Endometrial microvascular endothelial cells (primary cell): ENCODE measurements around the gene C1orf21. TPM values are rescaled to one million over a fixed set of nuclear protein-coding genes. Genes with fewer than 3 reads are reported as not detected.

Experiments used
- in situ Hi-C: cut with HindIII; loops from 2 replicates; pipeline ENCODE4 v1.10.0; 2017; ENCODE audit warnings: low sequenced_read_pairs, low pct_unique_long_range_greater_than_20kb; ENCODE audit errors: inconsistent ontology term
- total RNA-seq: library from RNA; depleted of rRNA; stranded (reverse); fragments of >200 nt; gene quantifications from one replicate; pipeline ENCODE4 v1.2.3, GENCODE V29; 2015; ENCODE audit errors: inconsistent ontology term

The C1orf21 gene
- total RNA-seq, 1 donor from 2014 or later: 2.1 TPM

DNA sequence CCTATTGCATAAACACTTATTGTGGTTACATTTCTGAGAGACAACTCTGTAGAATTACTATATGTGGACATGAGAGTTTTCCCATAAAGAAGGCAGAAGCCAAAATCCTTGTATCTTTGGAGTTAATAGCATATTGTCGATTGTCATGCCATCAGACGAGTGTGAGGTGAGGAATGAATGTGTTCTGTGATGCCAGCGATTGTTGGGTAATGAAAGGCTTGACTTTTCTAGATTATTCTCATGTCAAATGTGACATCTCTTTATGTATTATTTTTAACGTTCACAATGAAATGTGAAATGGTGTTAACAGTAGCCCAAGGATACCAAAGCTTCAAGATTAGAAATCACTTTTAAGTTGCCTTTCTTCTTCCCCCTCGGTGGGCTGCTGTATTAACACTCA is 84.9 kb downstream of the C1orf21 start:
- in situ Hi-C loops: no loop called here

- in situ Hi-C loops: no loop called here
Observed at GRCh38 chr1:184472136-184472535, 85.3 kb downstream of the C1orf21 start.

- in situ Hi-C loops: no loop called here
Observed at GRCh38 chr1:184473176-184473966, 86.5 kb downstream of the C1orf21 start.

GRCh38 chr1:184476187-184476586 is 89.4 kb downstream of the C1orf21 start:
- in situ Hi-C loops: no loop called here

- in situ Hi-C loops: no loop called here
Observed at GRCh38 chr1:184479435-184480167, 92.8 kb downstream of the C1orf21 start.

DNA sequence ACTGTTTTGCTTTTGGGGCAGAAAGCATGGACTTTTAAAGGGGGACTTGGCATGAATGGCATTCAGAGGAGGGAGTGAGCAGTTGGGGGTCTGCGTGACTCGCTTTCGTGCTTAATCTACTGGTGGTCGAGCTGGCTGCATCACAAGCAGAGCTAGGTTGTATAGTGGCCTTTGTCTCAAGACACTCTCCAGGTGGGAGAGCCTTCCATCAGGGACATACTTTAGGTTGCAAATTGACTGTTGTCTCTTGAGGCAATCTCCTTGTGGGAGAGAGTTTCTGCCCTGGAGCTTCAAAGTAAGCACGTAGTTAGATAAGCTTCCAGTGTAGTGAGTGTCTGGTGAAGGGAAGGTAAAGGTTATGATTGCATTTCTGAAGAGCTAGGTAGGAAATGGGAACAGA is 93.9 kb downstream of the C1orf21 start:
- in situ Hi-C loops: no loop called here

DNA sequence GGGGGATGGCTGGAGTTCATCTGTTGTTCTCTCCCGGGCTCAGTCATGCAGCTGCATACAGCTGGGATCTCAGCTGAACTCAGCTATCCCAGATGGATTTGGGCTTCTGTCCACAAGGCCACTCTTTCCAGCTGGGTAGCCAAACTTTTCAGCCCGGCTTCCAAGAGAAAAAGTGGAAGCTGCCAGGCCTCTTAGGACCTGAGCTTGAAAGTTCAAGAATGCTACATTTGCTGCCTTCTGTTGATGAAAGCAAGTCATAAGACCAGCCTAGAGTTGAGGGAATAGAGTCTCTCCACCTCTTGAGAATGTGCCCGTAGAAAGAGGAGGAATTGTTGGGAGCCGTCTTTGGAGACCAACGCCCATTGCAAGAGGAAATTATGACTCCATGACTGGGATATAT is 95.3 kb downstream of the C1orf21 start:
- in situ Hi-C loops: no loop called here

- in situ Hi-C loops: no loop called here
Observed at GRCh38 chr1:184483101-184483683, 96.4 kb downstream of the C1orf21 start.

DNA sequence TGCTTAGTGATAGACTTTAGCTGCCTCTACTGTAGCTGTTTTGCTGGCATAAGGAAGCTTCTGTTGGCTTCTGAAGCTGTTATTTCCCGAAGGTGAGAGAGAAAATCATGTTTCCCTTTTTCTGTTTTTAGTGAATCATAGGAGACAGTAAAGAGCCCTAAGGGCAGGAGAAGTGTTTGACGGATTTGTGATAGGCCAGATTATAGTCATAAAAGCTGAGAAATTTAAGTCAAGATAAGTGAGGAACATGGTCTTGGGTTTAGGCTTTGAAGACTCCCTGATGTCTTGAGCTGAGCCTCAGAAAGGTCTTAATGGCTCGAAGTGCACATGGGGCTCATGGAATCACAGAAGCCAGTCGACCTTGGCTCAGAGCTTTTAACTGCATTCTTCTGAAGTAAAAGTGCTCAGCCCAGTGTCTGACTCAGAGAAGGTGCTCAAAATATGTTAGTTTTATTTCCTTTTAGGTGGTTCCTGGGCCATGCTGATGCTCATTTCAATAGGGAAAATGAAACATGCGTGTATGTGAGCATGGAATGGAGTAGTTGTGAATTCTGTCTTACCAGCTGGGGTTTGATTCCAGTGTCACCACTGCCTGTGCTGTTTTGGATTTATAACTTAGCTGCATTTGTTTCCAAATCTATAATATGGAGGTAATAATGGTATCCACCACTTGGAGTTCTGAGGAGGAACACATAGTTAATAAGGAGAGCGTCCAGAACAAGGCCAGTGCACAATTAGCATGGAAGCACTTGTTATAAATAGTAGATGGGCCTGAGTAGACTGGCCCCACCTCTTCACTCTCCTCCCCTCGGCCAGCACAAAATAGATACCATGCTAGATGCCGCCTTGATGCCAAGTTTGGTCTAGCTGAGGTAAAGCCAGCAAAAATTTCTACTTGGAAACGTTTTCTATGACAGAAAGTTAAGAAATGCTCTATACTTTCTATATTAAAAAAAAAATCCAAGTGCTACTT is 99.2 kb downstream of the C1orf21 start:
- in situ Hi-C loops: no loop called here

DNA sequence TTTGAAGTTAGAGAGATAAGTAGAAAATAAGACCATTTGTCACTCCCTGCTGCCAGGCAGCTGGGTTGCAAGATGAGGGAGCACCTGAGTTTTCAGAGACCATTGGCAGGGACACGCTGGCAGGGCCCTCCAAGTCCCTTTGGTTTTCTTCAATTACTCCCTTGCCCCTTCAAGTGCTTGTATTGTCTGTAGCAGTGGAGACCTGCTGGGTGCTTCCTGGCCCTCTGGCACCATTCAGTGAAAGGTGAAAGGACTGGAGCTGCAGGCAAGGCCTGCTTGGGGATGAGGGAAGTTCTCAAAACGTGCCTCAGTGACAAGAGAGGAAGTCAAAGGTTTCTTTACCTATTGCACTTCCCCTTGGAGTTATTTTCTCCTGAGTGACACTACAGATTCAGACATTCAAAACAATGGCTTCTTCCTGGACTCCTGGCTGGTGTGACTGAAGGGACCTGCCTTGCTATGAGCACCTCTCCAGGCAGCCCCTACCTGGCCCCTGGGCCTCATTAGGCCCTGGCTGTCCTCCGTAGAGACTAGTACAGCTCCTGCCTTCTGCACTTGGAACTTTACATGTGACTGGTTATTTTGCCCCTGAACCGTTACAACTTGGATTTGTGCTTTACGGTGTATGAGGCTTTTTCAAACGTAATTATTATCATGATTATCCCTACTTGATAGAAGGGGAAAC is 100.1 kb downstream of the C1orf21 start:
- in situ Hi-C loops: no loop called here

DNA sequence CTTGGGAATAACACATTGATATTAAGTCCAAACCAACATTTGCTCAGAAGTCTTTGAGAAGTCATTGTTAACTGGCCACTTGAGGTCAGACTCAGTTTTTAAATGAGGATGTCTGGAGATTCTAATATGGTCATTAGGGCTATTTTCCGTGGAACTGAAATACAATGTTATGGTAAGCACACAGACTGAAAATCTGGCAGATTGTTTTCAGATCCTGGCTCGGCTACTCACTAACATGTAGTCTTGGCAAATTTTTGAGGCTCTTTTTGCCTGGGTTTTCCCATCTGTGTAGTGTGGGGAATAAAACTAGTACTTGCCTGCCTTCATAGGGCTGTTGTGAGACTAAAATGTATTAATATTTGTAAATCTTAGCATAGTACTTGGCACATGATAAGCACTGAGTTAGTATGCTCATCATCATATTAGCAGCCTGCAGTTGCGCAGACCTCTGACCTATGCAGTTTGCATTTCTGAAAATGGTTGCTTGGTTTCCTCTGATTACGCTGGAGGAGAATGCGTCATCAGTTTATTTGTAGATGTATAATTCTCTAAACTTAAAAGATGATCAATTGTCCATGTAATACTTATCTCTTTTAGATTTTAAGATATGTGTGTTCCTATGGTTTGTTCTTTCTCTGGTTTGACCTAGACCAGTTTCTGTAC is 100.8 kb downstream of the C1orf21 start:
- in situ Hi-C loops: no loop called here

DNA sequence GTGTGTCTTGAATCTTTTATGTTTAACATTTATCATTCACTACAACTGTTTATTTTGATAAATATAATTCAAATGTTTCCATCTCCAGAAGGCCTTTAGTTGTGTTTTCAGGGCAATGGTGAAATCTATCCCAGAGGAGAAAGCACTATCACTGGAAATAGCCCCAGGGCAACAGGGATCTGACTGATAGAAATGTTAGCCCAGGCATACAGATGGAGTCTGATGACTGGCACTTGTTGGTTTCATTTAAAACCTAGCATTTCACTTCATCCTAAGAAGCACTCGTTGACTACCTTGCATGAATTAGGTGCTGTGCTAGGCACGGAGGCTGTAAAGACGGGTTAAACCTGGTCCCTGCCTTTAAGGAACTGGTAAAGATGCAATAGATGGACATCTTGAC is 103.1 kb downstream of the C1orf21 start:
- in situ Hi-C loops: no loop called here

- in situ Hi-C loops: no loop called here
Observed at GRCh38 chr1:184492536-184492935, 105.7 kb downstream of the C1orf21 start.

GRCh38 chr1:184493987-184494388 is 107.2 kb downstream of the C1orf21 start:
- in situ Hi-C loops: no loop called here

DNA sequence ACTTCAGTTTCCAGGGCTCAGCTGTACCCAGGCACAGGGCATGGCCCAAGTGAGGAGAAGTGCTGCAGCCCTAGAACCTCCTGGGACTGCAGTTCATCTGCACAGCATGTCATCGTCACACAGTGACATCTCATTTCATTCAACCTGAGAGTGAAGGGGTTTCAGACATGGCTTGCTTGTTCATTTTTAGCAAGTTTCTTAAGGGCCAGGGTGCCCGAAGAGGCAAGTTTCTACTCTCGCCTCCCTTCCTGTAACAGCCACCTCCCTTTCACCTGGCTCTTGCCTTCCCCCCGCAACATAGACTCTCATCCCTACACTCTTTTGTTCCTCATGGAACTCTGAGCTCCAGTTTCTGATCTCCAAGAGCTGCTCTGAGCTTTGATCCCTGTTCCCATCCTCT is 108.1 kb downstream of the C1orf21 start:
- in situ Hi-C loops: no loop called here

GRCh38 chr1:184497959-184498723 is 111.3 kb downstream of the C1orf21 start:
- in situ Hi-C loops: no loop called here

DNA sequence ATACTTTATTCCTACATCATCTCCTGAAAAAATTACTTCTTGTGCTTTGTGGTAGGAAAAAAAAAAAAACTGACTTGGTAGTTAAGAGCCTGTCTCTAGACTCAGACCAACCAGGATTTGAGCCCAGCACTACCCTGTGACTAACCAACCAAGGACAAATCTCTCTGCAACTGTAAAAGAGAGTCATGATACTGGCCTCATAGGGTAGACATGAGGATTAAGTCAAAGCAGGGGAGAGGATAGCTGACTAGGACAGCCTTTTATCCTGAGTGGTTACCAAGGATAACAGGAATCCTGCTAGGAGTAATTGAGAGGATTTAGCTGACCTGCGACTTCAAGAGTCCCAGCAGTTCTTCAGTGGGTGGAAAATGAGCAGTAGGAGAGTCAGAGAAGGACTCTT is 112.8 kb downstream of the C1orf21 start:
- in situ Hi-C loops: no loop called here
